Karpas-422 (cell line): ENCODE data around the gene ENTPD6. TPM values are rescaled to one million over a fixed set of nuclear protein-coding genes. Genes with fewer than 3 reads are reported as not detected.
"Not testable (repeated sequence)": the region's sequence is repeated elsewhere in the genome, so short reads cannot be mapped to it uniquely, and the experiment has no call there.

Experiments
- DNase-seq: peaks from one replicate; pipeline ENCODE4 v3.0.0-alpha.2; 2015
- H2AFZ ChIP-seq: fragments of 200-600 bp; sonication (generic); 2 replicates; pipeline ENCODE4 v1.6.1; 2014; ENCODE audit warnings: antibody characterized with exemption, low read length, mixed read lengths
- H3K27ac ChIP-seq: fragments of 200-600 bp; sonication (generic); 2 replicates; pipeline ENCODE4 v1.5.1; 2014; ENCODE audit warnings: mild to moderate bottlenecking, low read length, moderate library complexity
- H3K27me3 ChIP-seq: fragments of 200-600 bp; sonication (generic); 2 replicates; pipeline ENCODE4 v1.6.1; 2014; ENCODE audit warnings: low read length, mixed read lengths
- H3K36me3 ChIP-seq: fragments of 200-600 bp; sonication (generic); 2 replicates; pipeline ENCODE4 v1.6.1; 2014; ENCODE audit warnings: low read length, mixed read lengths; ENCODE audit not compliant: insufficient read depth
- H3K4me1 ChIP-seq: fragments of 200-600 bp; sonication (generic); 2 replicates; pipeline ENCODE4 v1.6.1; 2014; ENCODE audit warnings: mild to moderate bottlenecking, low read length, mixed read lengths
- H3K4me2 ChIP-seq: fragments of 200-600 bp; sonication (generic); 2 replicates; pipeline ENCODE4 v1.6.1; 2014; ENCODE audit warnings: low read length, low read depth, mild to moderate bottlenecking; ENCODE audit not compliant: poor library complexity, severe bottlenecking
- H3K4me3 ChIP-seq: fragments of 200-600 bp; sonication (generic); 2 replicates; pipeline ENCODE4 v1.5.1; 2014; ENCODE audit warnings: mild to moderate bottlenecking, antibody characterized with exemption, low read length, mixed read lengths
- H3K79me2 ChIP-seq: fragments of 200-600 bp; sonication (generic); 2 replicates; pipeline ENCODE4 v1.6.1; 2014; ENCODE audit warnings: mild to moderate bottlenecking, low read length, mixed read lengths
- H3K9ac ChIP-seq: fragments of 200-600 bp; sonication (generic); 2 replicates; pipeline ENCODE4 v1.6.0; 2014; ENCODE audit warnings: low read length
- H3K9me2 ChIP-seq: fragments of 200-600 bp; sonication (generic), shearing (Covaris generic); replicated peaks from 2 replicates; pipeline ENCODE4 v1.6.0; 2014; ENCODE audit warnings: mild to moderate bottlenecking, low read length, moderate library complexity; ENCODE audit not compliant: insufficient read depth
- H3K9me3 ChIP-seq: fragments of 300-700, 200-600 bp; sonication (generic); 2 replicates; pipeline ENCODE4 v1.6.1; 2014; ENCODE audit warnings: low read length, mixed read lengths
- H4K20me1 ChIP-seq: fragments of 200-600 bp; sonication (generic); 2 replicates; pipeline ENCODE4 v1.6.1; 2014; ENCODE audit warnings: mild to moderate bottlenecking, antibody characterized with exemption, low read length, low read depth; ENCODE audit not compliant: insufficient read depth
- total RNA-seq: library from RNA; depleted of rRNA; stranded (reverse); fragments of >200 nt; shearing (Covaris generic); gene quantifications from 2 replicates; pipeline ENCODE4 v1.2.3, GENCODE V29; 2014; ENCODE audit warnings: low replicate concordance

Gene ENTPD6
- total RNA-seq, 1 experiment from 2014 or later: 100 TPM

DNA sequence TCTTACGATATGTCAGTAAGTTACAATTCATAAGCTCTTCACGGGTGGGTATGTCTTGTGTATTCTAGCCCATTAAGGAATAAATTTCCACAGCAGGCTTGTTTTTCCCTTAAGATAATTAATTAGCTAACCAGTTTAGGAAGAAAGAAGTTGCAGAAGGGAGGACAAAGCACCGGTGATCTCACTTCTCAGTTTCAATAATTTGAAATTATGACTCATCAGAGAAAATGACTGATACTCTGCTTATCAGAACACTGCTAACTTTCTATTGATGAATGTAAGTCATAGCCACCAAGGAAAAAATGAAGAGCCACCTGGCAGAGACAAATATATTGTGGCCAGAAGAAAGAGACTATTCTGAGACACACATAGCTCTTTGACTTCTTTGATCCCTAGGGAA is 35.0 kb upstream of the ENTPD6 start:
- no peak for DNase-seq
- Histone ChIP-seq H3K9me2 (no peaks in the 10 kb centered on the region), H4K20me1 (no peaks in the 10 kb centered on the region), H2AFZ (no peak overlapping the region), H3K4me3 (no peak overlapping the region), H3K9ac (no peak overlapping the region), H3K9me3 (no peaks in the 10 kb centered on the region), H3K27me3 (no peaks in the 10 kb centered on the region), H3K79me2 (no peaks in the 10 kb centered on the region), H3K4me2 (peak overlapping the region; percentile 27), H3K27ac (no peak overlapping the region), H3K4me1 (peaks cover 24% of the 10 kb centered on the region), H3K36me3 (no peaks in the 10 kb centered on the region)

DNA sequence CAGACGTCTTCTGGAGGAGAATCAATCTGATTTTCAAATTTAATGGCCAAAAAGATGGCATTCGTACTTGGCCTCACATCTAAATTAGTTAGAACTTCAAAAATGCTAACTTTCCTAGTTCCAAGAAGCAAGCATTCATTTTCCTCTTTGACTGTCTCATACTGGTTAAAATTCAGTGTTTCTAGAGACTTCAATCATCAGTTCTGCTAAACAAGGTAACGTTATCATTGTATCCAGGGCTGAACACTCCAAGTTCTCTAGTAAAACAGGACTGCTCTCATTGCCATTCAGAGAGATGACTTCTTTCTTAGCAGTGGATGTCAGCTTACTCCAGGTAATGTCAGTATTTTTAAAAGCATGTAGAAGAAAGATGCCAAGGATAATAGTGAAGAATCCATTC is 34.6 kb upstream of the ENTPD6 start:
- H3K79me2 ChIP-seq: no peaks in the 10 kb centered on the region
- no peak overlapping the region for H2AFZ ChIP-seq
- peaks cover 24% of the 10 kb centered on the region for H3K4me1 ChIP-seq
- no peaks in the 10 kb centered on the region for H3K27me3 ChIP-seq
- H3K4me3 ChIP-seq: no peak overlapping the region
- peak overlapping the region; percentile 27 for H3K4me2 ChIP-seq
- no peaks in the 10 kb centered on the region for H3K9me3 ChIP-seq
- H3K9ac ChIP-seq: no peak overlapping the region
- no peak overlapping the region for H3K27ac ChIP-seq
- no peaks in the 10 kb centered on the region for H3K9me2 ChIP-seq
- no peak for DNase-seq
- no peaks in the 10 kb centered on the region for H3K36me3 ChIP-seq
- no peaks in the 10 kb centered on the region for H4K20me1 ChIP-seq

DNA sequence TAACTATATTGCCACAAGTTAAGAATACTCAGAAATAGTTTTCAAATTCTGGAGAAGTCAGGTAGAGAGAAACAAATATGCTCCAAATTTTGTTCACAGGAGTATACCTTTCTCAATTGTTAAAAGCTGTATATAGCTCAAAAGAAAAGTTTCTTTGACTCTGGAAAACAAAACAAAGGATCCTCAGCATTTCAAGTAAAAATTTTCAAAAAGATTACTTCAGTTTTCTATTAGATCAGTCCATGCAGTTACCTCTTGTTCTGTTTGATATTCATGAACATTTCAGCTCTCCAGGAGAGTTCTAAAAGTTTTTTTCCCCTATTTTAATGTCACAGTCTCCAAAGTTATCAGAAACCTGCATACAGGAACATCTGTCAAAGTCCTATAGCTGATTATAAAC is 30.4 kb upstream of the ENTPD6 start:
- Histone ChIP-seq H3K9me2 (no peaks in the 10 kb centered on the region), H2AFZ (no peak overlapping the region), H3K9me3 (no peaks in the 10 kb centered on the region), H3K27me3 (no peaks in the 10 kb centered on the region), H3K36me3 (no peaks in the 10 kb centered on the region), H4K20me1 (no peaks in the 10 kb centered on the region), H3K4me1 (peaks cover 19% of the 10 kb centered on the region), H3K27ac (no peak overlapping the region), H3K79me2 (no peaks in the 10 kb centered on the region), H3K4me2 (no peak overlapping the region), H3K4me3 (no peak overlapping the region), H3K9ac (no peak overlapping the region)
- no peak for DNase-seq

DNA sequence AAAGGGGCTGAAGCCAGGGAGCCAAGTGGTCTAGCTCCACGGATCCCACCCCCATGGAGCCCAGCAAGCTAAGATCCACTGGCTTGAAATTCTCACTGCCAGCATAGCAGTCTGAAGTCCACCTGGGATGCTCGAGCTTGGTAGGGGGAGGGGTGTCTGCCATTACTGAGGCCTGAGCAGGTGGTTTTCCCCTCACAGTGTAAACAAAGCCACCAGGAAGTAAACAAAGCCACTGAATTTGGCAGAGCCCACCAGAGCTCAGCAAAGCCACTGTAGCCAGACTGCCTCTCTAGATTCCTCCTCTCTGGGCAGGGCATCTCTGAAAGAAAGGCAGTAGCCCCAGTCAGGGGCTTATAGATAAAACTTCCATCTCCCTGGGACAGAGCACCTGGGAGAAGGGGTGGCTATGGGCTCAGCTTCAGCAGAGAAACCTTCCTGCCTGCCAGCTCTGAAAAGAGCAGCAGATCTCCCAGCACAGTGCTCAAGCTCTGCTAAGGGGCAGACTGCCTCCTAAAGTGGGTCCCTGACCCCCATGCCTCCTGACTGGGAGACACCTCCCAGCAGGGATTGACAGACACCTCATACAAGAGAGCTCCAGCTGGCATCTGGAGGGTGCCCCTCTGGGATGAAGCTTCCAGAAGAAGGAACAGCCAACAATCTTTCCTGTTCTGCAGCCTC is 29.3 kb upstream of the ENTPD6 start:
- H3K9ac ChIP-seq, H3K79me2 ChIP-seq: not testable (repeated sequence)

DNA sequence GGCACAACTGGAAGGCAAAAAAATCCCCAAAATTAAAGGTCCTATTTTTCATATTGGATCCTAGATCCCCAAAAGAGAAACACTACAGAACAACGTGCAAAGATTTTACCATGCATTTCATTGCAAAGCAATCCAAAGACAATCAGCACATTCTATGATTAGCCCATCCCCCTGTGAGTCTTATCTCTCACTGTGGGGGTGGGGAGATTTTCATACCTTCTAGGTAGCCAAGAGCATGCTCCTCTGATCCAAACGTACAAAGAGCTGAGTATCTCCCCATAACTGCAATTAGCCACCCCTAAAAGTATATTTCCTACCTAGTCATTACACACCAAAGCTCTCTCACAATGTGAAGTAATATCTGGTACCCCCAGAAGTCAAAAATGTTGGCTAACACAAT is 22.2 kb upstream of the ENTPD6 start:
- H3K4me2 ChIP-seq: no peak overlapping the region
- DNase-seq: no peak
- H2AFZ ChIP-seq: no peak overlapping the region
- no peaks in the 10 kb centered on the region for H3K36me3 ChIP-seq
- no peak overlapping the region for H3K27ac ChIP-seq
- H3K4me3 ChIP-seq: no peak overlapping the region
- H3K4me1 ChIP-seq: no peaks in the 10 kb centered on the region
- no peaks in the 10 kb centered on the region for H4K20me1 ChIP-seq
- no peaks in the 10 kb centered on the region for H3K9me2 ChIP-seq
- no peak overlapping the region for H3K9ac ChIP-seq
- H3K79me2 ChIP-seq: no peaks in the 10 kb centered on the region
- no peaks in the 10 kb centered on the region for H3K9me3 ChIP-seq
- H3K27me3 ChIP-seq: no peaks in the 10 kb centered on the region

More for the DNA sequence above, 29.3 kb upstream of the ENTPD6 start:
- H3K27ac ChIP-seq, DNase-seq, H3K27me3 ChIP-seq, H3K9me2 ChIP-seq, H3K4me3 ChIP-seq, H4K20me1 ChIP-seq, H3K36me3 ChIP-seq, H3K4me1 ChIP-seq, H3K4me2 ChIP-seq, H3K9me3 ChIP-seq, H2AFZ ChIP-seq: not testable (repeated sequence)

DNA sequence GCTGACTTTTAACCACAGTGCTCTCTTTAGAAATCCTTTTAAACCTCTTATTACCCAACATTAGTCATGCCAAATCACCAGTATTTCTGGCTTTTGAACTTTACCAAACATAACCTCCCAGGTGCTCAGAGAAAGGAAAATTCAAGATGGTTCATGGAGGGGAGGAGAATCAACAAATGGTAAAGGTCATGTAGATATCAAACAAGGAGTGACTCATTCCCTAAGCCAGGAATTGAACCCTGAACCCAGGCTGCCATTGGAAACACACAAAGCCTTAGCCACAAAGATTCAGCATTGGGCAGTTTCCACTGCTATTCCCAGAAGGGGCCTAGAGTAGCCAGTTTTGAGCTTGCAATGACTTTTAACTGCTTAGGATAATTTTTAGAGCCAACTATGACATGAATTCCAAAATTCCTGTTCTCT is 21.6 kb upstream of the ENTPD6 start:
- H3K36me3 ChIP-seq: no peaks in the 10 kb centered on the region
- H3K27ac ChIP-seq: no peak overlapping the region
- H3K4me3 ChIP-seq: no peak overlapping the region
- no peaks in the 10 kb centered on the region for H3K9me3 ChIP-seq
- no peaks in the 10 kb centered on the region for H3K79me2 ChIP-seq
- H3K9ac ChIP-seq: no peak overlapping the region
- no peak overlapping the region for H3K4me2 ChIP-seq
- H4K20me1 ChIP-seq: no peaks in the 10 kb centered on the region
- DNase-seq: no peak
- no peaks in the 10 kb centered on the region for H3K4me1 ChIP-seq
- no peak overlapping the region for H2AFZ ChIP-seq
- H3K27me3 ChIP-seq: no peaks in the 10 kb centered on the region
- no peaks in the 10 kb centered on the region for H3K9me2 ChIP-seq

DNA sequence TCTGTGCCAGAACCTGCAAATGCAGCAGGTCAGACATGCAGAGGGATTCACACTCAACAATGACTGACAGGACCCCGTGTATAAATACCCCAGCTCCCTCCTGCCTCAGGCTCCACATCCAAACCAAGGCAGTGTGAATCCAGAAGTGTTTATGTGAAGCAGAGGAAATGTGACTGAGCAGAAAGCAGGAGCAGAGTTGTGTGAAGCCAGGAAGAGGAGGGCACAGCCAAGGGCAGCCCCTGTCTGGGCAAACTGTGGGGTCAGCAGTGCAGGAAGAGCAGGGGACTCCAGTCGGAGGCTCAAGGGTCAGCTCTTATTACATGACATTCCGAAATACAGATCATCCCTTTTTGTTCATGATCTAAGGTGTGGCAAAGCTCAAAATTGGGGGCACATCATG is 19.3 kb upstream of the ENTPD6 start:
- no peak for DNase-seq
- Histone ChIP-seq H2AFZ (no peak overlapping the region), H3K9me2 (no peaks in the 10 kb centered on the region), H3K27ac (no peak overlapping the region), H3K9ac (no peak overlapping the region), H3K4me3 (no peak overlapping the region), H3K4me1 (peaks cover 8% of the 10 kb centered on the region), H3K9me3 (no peaks in the 10 kb centered on the region), H4K20me1 (no peaks in the 10 kb centered on the region), H3K27me3 (no peaks in the 10 kb centered on the region), H3K4me2 (no peak overlapping the region), H3K79me2 (no peaks in the 10 kb centered on the region), H3K36me3 (no peaks in the 10 kb centered on the region)

DNA sequence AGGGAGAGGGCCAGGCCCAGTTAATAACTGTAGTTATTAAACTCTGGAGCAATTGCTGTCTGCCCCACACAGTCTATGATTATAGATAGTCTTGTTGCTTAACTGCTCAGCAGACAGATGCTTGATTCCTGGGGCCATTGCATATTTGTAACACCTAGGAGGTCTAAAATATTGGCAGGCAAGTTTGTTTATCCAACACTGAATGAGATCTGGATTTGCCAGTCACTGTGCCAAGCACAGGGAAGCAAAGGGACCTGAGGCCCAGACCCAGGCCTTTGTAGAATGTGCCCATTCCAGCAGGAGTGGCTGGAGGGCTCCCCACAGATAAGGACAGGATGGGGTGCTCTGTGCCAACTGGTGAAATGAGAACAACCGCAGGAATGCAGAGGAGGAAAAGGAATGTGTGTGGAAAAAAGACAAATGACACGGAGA is 17.6 kb upstream of the ENTPD6 start:
- no peaks in the 10 kb centered on the region for H3K9me2 ChIP-seq
- no peak overlapping the region for H3K27ac ChIP-seq
- H3K4me3 ChIP-seq: no peak overlapping the region
- H3K4me1 ChIP-seq: peaks cover 8% of the 10 kb centered on the region
- H2AFZ ChIP-seq: no peak overlapping the region
- H3K9me3 ChIP-seq: no peaks in the 10 kb centered on the region
- H3K27me3 ChIP-seq: no peaks in the 10 kb centered on the region
- no peak overlapping the region for H3K9ac ChIP-seq
- H3K79me2 ChIP-seq: no peaks in the 10 kb centered on the region
- H3K36me3 ChIP-seq: no peaks in the 10 kb centered on the region
- no peak overlapping the region for H3K4me2 ChIP-seq
- H4K20me1 ChIP-seq: no peaks in the 10 kb centered on the region
- no peak for DNase-seq
